GM12878 (cell line): ENCODE data around the gene MAP3K7. TPM values are rescaled to one million over a fixed set of nuclear protein-coding genes. Genes with fewer than 3 reads are reported as not detected.

Experiments used
- ATAC-seq: fragments of 200-7000 bp; cut with Tn5 transposase; 3 replicates; pipeline ENCODE4 v1.9.1; 2020; ENCODE audit warnings: mild to moderate bottlenecking, moderate library complexity
- BruUV-seq: library from RNA; stranded (reverse); fragments of 400-500 nt; replicated peaks from 2 replicates; lab custom pipeline; 2021; lab: Mats Ljungman, UMichigan
- CTCF ChIA-PET: fragments of 300-600 bp; sonication (Branson Sonifier 250); formaldehyde crosslinking; extraction: SDS; loops from one replicate; lab custom pipeline; 2021; ENCODE audit warnings: inconsistent platforms; lab: Yijun Ruan, JAX
- POLR2A ChIA-PET: fragments of 350-600 bp; formaldehyde crosslinking; extraction: SDS; loops from one replicate; lab custom pipeline; 2021; ENCODE audit warnings: inconsistent platforms; lab: Charles Lee
- RAD21 ChIA-PET: fragments of 300-600 bp; sonication (Branson Sonifier 250); formaldehyde crosslinking; loops from one replicate; lab custom pipeline; 2023; ENCODE audit warnings: antibody characterized with exemption; ENCODE audit not compliant: unreplicated experiment; lab: Charles Lee
- SMC1A ChIA-PET: fragments of 300-600 bp; sonication (Branson Sonifier 250); formaldehyde crosslinking; loops from one replicate; lab custom pipeline; 2023; ENCODE audit not compliant: unreplicated experiment, uncharacterized antibody; lab: Charles Lee
- DNase-seq: peaks from one replicate; pipeline ENCODE4 v3.0.0-alpha.2; 2011; ENCODE audit warnings: low read depth, low spot score
- FAIRE-seq: peaks from 3 replicates; lab custom pipeline; 2011; peaks lifted over from hg19 to GRCh38; lab: Jason Lieb, UNC
- H2AFZ ChIP-seq: 2 replicates; pipeline ENCODE4 v1.6.0; 2011; ENCODE audit warnings: low read depth, low read length, control low read depth; ENCODE audit not compliant: control insufficient read depth
- H3K27ac ChIP-seq: 2 replicates; pipeline ENCODE4 v1.5.1; 2011; ENCODE audit warnings: control low read depth; ENCODE audit not compliant: control insufficient read depth, insufficient read depth
- H3K27me3 ChIP-seq, 2 experiments: replicated peaks in 1 of 2; 2 replicates each; pipeline versions ENCODE4 v1.6.0 to v1.6.1; 2011; ENCODE audit warnings: low read length in 1 of 2; ENCODE audit not compliant: control insufficient read depth in 2 of 2, insufficient read depth in 2 of 2
- H3K36me3 ChIP-seq, 2 experiments: 2 replicates each; pipeline ENCODE4 v1.5.1; 2011; ENCODE audit warnings: low read length in 1 of 2; ENCODE audit not compliant: control insufficient read depth in 2 of 2, insufficient read depth in 2 of 2
- H3K4me1 ChIP-seq: 2 replicates; pipeline ENCODE4 v1.6.1; 2011; ENCODE audit warnings: mild to moderate bottlenecking, low read length, moderate library complexity, mixed read lengths; ENCODE audit not compliant: control insufficient read depth, insufficient read depth
- H3K4me2 ChIP-seq: 2 replicates; pipeline ENCODE4 v1.6.0; 2011; ENCODE audit warnings: control low read depth; ENCODE audit not compliant: control insufficient read depth, insufficient read depth
- H3K4me3 ChIP-seq: fragments of 200-600 bp; sonication (generic); 2 replicates; pipeline ENCODE4 v1.5.1; 2016
- H3K79me2 ChIP-seq: 2 replicates; pipeline ENCODE4 v1.6.0; 2011; ENCODE audit warnings: low read length; ENCODE audit not compliant: control insufficient read depth, insufficient read depth
- H3K9ac ChIP-seq: 2 replicates; pipeline ENCODE4 v1.8.0; 2011; ENCODE audit warnings: low read length, control low read depth, mixed read lengths; ENCODE audit not compliant: control insufficient read depth, insufficient read depth
- H3K9me3 ChIP-seq: replicated peaks from 3 replicates; pipeline ENCODE4 v1.5.1; 2011; ENCODE audit warnings: mild to moderate bottlenecking, low read length; ENCODE audit not compliant: control insufficient read depth, insufficient read depth
- H4K20me1 ChIP-seq: 2 replicates; pipeline ENCODE4 v1.6.0; 2011; ENCODE audit not compliant: control insufficient read depth, insufficient read depth
- ATF2 ChIP-seq: IDR thresholded peaks from 2 replicates; pipeline ENCODE4 v1.6.1; 2012; ENCODE audit warnings: low read length, inconsistent platforms
- BMI1 ChIP-seq: fragments of 450-650 bp; IDR thresholded peaks from 2 replicates; pipeline ENCODE4 v1.6.1; 2016; ENCODE audit warnings: mild to moderate bottlenecking, moderate library complexity, borderline replicate concordance
- BRCA1 ChIP-seq: IDR thresholded peaks from 2 replicates; pipeline ENCODE4 v1.6.1; 2011; ENCODE audit warnings: low read depth, low read length, improper control_type of control experiment
- CHD2 ChIP-seq: IDR thresholded peaks from 2 replicates; pipeline ENCODE4 v1.6.1; 2011; ENCODE audit warnings: low read depth, low read length, improper control_type of control experiment, borderline replicate concordance
- CREM ChIP-seq: IDR thresholded peaks from 2 replicates; pipeline ENCODE4 v1.6.1; 2014; ENCODE audit warnings: antibody characterized with exemption, low read depth
- IRF3 ChIP-seq: fragments of 450-650 bp; IDR thresholded peaks from 2 replicates; pipeline ENCODE4 v1.6.1; 2014; ENCODE audit warnings: mild to moderate bottlenecking
- KAT2A ChIP-seq: conservative IDR thresholded peaks from 2 replicates; pipeline ENCODE4 v1.6.1; 2011; ENCODE audit warnings: low read depth, low read length; ENCODE audit not compliant: control insufficient read depth
- MLLT1 ChIP-seq: fragments of 450-650 bp; IDR thresholded peaks from 2 replicates; pipeline ENCODE4 v1.6.1; 2016; ENCODE audit warnings: mild to moderate bottlenecking
- MTA3 ChIP-seq: IDR thresholded peaks from 2 replicates; pipeline ENCODE4 v1.6.1; 2012; ENCODE audit warnings: low read length, inconsistent platforms, borderline replicate concordance
- NBN ChIP-seq: fragments of 450-650 bp; IDR thresholded peaks from 2 replicates; pipeline ENCODE4 v1.6.1; 2016
- PML ChIP-seq: IDR thresholded peaks from 2 replicates; pipeline ENCODE4 v1.6.1; 2012; ENCODE audit warnings: low read length, inconsistent platforms
- POLR2A ChIP-seq: IDR thresholded peaks from 2 replicates; pipeline ENCODE4 v1.6.1; 2011; ENCODE audit warnings: low read depth, mild to moderate bottlenecking, low read length
- POU2F2 ChIP-seq: IDR thresholded peaks from 3 replicates; pipeline ENCODE4 v1.6.1; 2011; ENCODE audit warnings: low read depth, mild to moderate bottlenecking, low read length, borderline replicate concordance
- RAD51 ChIP-seq: fragments of 450-650 bp; IDR thresholded peaks from 2 replicates; pipeline ENCODE4 v1.6.1; 2016; ENCODE audit warnings: moderate library complexity, mild to moderate bottlenecking, inconsistent platforms
- RFX5 ChIP-seq: IDR thresholded peaks from 2 replicates; pipeline ENCODE4 v1.6.1; 2011; ENCODE audit warnings: low read depth, low read length, improper control_type of control experiment
- SMC3 ChIP-seq: IDR thresholded peaks from 2 replicates; pipeline ENCODE4 v1.6.1; 2011; ENCODE audit warnings: low read length, improper control_type of control experiment, borderline replicate concordance
- TARDBP ChIP-seq: IDR thresholded peaks from 2 replicates; pipeline ENCODE4 v1.6.1; 2016; ENCODE audit warnings: borderline replicate concordance
- ZNF687 ChIP-seq: fragments of 450-650 bp; IDR thresholded peaks from 2 replicates; pipeline ENCODE4 v1.6.1; 2017; ENCODE audit warnings: mild to moderate bottlenecking, moderate library complexity
- WGBS: methylation state at CpG from one replicate; pipeline ENCODE4 v1.1.6; 2016; ENCODE audit warnings: low lambda C conversion rate; ENCODE audit not compliant: insufficient replicate concordance, insufficient coverage; ENCODE audit errors: missing lambda C conversion rate; 5-methylcytosine and 5-hydroxymethylcytosine counted together
- in situ Hi-C: fragments of 300-500 bp; cut with MboI; formaldehyde crosslinking; loops from 9 replicates; pipeline ENCODE4 v1.14.3; 2018; ENCODE audit warnings: mixed read lengths
- intact Hi-C: fragments of 100-400 bp; cut with micrococcal nuclease; formaldehyde crosslinking; loops from one replicate; pipeline ENCODE4 v1.14.2; 2022; ENCODE audit not compliant: unreplicated experiment
- polyA plus RNA-seq, 11 experiments: library from polyadenylated mRNA; depleted of rRNA in 4 of 11; unstranded in 6 of 11; stranded (reverse) in 5 of 11; fragments of >200 nt; fragmentation: Nextera tagmentation in 4 of 11; fragmentation: Illumina TruSeq in 1 of 11; extraction: Ambion mirVana in 4 of 11; extraction: Trizol in 1 of 11; gene quantifications; 1 replicate in 1 of 11; 2 replicates in 10 of 11; pipeline versions ENCODE4 v1.2.1 to v1.2.3, GENCODE V29; 2011 to 2016; ENCODE audit warnings: inconsistent platforms in 2 of 11, missing spikeins in 2 of 11, low read depth in 1 of 11
- total RNA-seq, 4 experiments: library from RNA; depleted of rRNA in 3 of 4; stranded (reverse); fragments of >200 nt in 3 of 4; fragmentation: Illumina TruSeq in 1 of 4; extraction: Trizol in 1 of 4; gene quantifications; 2 replicates each; pipeline versions ENCODE4 v1.2.1 to v1.2.3, GENCODE V29; 2013 to 2021

The MAP3K7 gene
- total and polyA plus RNA-seq, 10 of the 15 experiments (the other 5 are each of a cell fraction or from before 2014, with no cell fraction given): 7.0 to 42.6 (median 22.0) TPM

GRCh38 chr6:90525421-90525820 is 61.5 kb downstream of the MAP3K7 start (continued):
- no peak for TF ChIP-seq ATF2

- no peak overlapping the region for H3K9ac ChIP-seq
- H3K4me2 ChIP-seq: no peak overlapping the region
- no peaks in the 10 kb centered on the region for H3K79me2 ChIP-seq
- FAIRE-seq: no peak
- peaks cover 0 to 6% of the 10 kb centered on the region in 2 experiments for H3K36me3 ChIP-seq
- no peaks in the 10 kb centered on the region for H4K20me1 ChIP-seq
- SMC1A ChIA-PET: interaction anchor here (0.6 kb wide), 1 partner anchor 145 kb away, joined by 3 read pairs; no protein-coding TSS in a partner anchor
- no TSS peak for BruUV-seq
- H3K4me3 ChIP-seq: no peak overlapping the region
- H3K27ac ChIP-seq: no peak overlapping the region
- WGBS: 96% methylated on average over 4 of the region's 4 CpGs
- in situ Hi-C loops (no loop called here), intact Hi-C loops (no loop called here)
- no peaks in the 10 kb centered on the region for H3K9me3 ChIP-seq
- no peaks in the 10 kb centered on the region for H3K4me1 ChIP-seq
- POLR2A ChIA-PET: no interaction called here
- RAD21 ChIA-PET: no interaction called here
- ATAC-seq: no peak
- H3K27me3 ChIP-seq: no peaks in the 10 kb centered on the region
- no peak for DNase-seq
- H2AFZ ChIP-seq: no peak overlapping the region
- CTCF ChIA-PET: no interaction called here
- TF ChIP-seq RFX5 (no peak), NBN (no peak), BRCA1 (no peak), MTA3 (no peak), TARDBP (no peak), CREM (no peak), MLLT1 (no peak), RAD51 (no peak), KAT2A (no peak), POLR2A (no peak), PML (no peak), IRF3 (no peak), POU2F2 (no peak), BMI1 (no peak), ZNF687 (no peak), CHD2 (no peak), SMC3 (no peak)
Measured at GRCh38 chr6:90523779-90524310, 63.0 kb downstream of the MAP3K7 start.
